GM18502 (cell line): ENCODE measurements around the gene C1orf141.
"Not testable (repeated sequence)": the region's sequence is repeated elsewhere in the genome, so short reads cannot be mapped to it uniquely, and the experiment has no call there.

Experiments used
- ATAC-seq: cut with Tn5 transposase; IDR thresholded peaks from one replicate; pipeline ENCODE4 v1.9.1; 2021; ENCODE audit warnings: mild to moderate bottlenecking; ENCODE audit not compliant: unreplicated experiment, poor library complexity

Gene C1orf141

DNA sequence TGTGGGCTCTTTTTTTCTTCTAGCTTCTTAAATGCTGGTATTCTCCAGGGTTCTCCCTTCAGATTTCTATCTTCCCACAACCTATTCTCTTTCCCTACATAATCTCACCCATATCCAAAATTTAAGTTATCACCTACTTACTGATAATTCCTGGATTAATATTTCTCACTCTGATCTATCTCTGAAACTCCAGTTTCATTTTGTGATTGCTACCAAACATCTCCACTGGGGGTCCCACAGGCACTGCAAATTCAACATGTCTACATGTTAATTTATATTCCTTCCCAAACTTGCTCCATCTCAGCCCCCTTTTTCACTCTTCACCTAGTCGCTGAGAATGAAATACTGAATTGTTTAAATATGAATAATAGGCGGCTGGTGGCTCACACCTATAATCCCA is 9.9 kb upstream of the C1orf141 start:
- ATAC-seq: no peak

GRCh38 chr1:67143966-67144365 is 9.2 kb upstream of the C1orf141 start:
- no peak for ATAC-seq

DNA sequence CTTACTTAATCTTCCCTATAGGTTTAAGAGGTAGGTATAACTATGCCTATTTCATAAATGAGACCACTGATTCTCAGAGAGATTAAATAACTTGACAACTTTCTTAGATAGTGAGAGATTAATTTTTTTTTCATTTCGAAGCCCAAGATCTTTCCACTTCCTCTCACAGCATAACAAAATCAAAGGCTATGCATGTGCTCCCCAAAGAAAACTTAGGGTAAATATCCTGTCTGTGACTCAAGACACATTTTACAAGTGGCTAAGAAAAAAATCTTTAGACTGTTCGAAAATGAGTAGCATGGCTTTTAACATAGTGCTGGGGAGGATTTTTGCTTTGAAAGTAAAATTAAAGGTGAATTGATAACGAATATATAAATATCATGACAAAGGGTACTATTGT is 8.2 kb upstream of the C1orf141 start:
- ATAC-seq: no peak

- not testable (repeated sequence) for ATAC-seq
These were observed 7.1 kb upstream of the C1orf141 start for GRCh38 chr1:67141832-67142231.

- ATAC-seq: no peak
These were observed 5.7 kb upstream of the C1orf141 start for GRCh38 chr1:67140460-67140859.

DNA sequence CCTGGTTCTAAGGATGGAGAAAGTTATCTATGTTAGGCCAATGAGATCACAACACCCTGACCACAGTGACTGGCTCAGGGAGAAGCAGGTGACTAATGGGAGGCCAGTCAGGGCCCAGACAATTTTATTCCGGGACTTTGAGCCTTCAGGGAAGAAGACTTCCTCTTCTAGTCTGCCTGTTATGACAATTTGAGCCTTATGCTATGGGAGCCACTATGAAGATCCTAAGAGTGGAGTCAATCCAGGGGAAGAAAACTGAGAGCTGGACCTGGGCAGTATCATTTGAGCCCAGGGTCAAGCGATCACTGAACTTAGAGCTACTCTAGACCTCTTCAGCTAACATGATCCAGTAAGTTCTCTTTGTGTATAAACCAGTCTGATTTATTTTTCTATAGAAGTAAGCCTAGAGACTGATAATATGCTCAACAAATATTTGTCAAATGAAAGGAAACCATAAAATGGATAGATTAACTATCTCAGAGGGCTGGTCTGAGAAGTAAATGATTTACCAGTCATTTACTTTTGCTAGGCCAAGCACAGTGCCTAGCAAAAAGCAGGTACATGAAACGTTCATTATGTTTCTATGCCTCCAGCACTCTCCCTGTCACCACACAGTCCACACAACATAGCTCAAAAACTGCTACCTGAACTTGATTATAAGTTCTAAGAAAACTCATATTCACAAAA is 4.2 kb upstream of the C1orf141 start:
- no peak for ATAC-seq

DNA sequence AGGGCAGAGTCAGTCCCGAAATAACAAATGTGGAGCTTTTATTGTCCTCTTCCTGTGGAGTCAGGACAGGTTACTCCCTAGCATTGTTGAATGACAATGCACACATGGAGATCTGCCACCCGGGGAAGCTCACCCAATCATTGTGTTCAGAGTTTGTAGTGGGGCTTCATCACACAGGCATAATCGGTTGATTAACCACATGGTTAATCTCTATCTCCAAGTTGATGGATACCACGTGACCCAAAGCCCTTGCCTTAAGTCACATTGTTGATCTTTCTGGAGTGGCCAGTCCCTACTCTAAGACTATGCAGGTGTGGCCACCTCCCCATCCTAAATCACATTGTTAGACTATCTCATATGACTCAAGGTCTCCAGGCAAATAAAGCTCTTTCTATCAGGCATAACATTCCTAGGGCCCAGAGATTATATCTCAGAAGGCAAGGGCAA is 2.6 kb upstream of the C1orf141 start:
- no peak for ATAC-seq

DNA sequence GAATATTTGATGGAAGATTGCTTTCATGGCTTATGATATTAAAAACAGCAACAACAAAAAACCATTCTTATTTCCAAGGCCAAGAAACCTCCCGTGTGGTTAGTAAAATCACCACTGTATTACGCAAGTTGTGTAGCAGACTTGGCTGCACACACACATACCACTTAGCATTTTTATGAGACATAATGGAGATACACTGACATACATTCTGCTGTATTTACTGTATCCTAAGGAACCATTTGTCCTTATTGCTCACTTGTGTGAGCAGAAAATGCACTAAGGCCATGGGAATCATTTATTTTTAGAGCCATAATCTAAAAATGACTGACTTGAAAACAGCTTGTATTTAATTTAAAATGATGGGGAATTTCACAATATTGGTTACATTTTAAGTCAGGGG is 584 bp upstream of the C1orf141 start:
- ATAC-seq: no peak

DNA sequence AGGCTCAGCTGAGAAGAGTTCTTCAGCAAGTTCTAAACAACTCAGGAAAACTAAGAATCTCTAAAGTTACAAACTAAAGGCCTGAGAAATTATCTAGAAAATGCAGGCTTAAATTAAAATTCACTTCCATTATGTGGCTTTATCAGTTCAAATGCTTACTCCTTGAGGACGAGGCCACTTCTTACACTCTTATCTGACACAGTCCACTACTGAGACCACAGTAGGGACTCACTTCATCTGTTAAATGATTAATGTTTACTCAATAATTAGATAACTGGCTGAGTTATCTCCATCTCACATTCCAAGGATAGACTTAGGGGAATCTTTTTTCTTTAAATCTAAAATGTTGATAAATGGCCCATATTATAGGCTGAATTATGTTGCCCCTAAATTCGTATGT is 1.6 kb downstream of the C1orf141 start:
- no peak for ATAC-seq

- no peak for ATAC-seq
These were observed 4.1 kb downstream of the C1orf141 start for GRCh38 chr1:67130673-67131072.

DNA sequence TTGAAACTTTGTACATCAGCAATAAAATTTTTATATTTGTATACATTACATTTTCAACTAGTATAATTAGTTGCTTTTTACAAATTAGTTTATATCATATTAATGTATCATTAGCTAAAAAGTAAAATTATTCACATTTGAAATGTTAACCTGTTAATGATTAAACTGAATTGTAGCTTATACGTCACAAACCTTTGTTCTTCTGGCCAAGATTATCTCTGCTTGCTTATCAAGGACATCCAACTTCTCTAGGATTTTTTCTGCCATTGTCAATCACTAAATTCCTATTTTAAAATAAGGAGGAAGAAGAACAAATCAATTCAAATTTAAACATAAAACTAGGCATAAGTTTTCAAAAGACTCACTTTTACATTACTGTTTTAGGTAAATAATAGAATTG is 7.8 kb downstream of the C1orf141 start:
- no peak for ATAC-seq

GRCh38 chr1:67126111-67126746 is 8.5 kb downstream of the C1orf141 start:
- no peak for ATAC-seq

- ATAC-seq: no peak
These were observed 10.3 kb downstream of the C1orf141 start for GRCh38 chr1:67124455-67124854.

GRCh38 chr1:67120855-67121619 is 13.7 kb downstream of the C1orf141 start:
- ATAC-seq: no peak

DNA sequence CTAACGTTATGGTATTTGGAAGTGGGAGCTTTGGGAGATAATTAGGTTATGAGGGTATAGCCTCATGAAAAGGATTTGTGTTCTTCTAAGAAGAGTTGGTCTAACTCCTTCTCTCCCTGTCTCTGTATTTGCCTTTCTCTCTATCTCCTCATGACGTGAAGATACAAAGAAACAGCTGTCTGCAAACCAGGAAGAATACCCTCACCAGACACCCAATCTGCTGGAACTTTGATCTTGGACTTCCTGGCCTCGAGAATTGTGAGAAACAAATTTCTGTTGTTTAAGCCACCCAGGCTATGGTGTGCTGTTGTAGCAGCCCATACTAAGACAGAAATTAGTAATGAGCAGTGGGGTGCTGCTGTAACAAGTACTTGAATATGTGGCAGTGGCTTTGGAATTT is 16.1 kb downstream of the C1orf141 start:
- ATAC-seq: no peak

DNA sequence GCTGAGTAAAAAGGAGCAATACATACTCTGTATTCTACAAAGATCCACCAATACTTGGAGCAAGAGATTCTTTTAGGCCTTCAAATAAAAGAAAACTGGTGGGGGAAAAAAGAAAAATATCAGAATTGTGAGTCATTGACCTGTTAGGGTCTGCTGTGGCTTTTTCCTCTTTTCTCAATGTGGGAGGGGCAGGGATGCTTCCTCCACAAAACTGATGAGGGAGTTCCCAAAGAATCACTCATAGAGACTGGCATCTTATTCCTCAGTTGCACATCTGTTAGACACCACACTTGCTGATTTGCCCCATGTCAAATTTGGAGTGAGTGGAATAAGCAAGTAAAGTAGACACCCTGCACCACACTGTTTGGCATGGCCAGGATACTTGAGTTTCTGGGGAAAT is 16.6 kb downstream of the C1orf141 start:
- no peak for ATAC-seq

DNA sequence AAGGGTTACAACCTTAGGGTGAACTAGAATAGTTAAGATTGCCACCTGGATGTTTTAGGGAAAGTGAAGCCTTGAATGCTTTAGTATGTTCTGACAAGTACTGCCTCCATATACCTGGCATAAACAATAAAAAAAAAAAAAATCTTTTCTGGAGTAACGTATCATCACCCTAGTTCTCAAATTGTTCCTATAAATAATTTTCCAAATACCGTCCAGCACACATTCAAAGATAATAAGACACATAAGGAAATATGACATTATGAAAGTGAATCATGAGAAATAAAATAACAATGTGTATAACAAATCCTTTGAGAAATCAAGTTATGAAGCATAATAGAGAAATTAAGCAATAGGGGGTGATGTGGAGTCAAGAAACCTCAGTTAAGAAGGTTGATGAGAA is 20.6 kb downstream of the C1orf141 start:
- no peak for ATAC-seq

DNA sequence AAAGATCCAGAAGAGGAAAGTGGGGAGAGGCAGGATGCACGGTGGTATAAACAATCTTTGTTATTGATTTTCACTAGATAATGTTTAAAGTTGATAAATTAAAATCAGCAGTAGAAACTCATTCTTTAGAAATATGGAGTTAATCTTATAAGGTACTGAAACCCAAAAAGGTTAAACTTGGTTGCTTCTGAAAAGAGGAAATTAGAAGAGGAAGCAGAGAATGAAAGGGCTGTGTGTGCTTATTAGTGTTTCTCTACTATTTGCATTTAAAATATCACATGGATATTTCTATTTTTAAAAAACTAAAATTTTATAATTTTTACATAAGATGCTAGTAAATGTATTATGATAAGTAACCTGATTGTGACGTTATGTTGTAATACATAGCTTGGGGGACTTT is 24.4 kb downstream of the C1orf141 start:
- peak; percentile 47 for ATAC-seq

DNA sequence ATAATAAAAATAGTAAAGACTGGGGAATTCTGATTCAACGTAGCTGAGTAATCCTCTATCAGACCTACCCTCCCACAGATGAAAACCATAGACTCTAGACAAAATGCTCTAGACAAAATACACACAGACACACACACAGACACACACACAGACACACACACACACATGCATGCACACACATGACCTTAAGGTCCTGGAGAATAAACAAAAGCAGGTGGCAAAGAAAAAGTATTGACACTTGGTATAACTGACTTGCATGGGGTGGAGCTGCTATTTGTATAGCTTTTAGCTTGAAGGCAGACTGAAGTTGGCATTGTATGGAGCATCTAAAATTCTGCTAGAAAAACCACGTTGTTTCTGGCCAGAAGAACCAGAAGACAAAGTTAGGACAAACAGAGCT is 29.3 kb downstream of the C1orf141 start:
- no peak for ATAC-seq

DNA sequence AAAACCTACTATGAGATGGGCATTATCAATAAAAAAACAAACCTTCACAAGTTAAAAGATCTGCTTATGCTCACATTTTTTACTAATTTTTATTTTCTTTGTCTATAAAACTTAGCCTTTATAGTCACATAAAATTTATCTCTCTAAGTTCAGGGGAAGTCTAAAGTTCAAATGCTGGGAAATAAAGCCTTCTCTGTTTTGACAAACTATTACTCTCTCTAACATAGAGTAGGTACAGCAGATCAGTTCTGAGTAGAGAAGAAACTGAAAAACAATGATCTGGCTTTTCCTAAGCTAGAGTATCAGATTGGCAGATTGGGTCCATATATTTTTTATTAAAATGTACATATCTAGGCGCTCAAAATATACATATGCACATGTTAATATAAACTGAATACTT is 31.2 kb downstream of the C1orf141 start:
- no peak for ATAC-seq

DNA sequence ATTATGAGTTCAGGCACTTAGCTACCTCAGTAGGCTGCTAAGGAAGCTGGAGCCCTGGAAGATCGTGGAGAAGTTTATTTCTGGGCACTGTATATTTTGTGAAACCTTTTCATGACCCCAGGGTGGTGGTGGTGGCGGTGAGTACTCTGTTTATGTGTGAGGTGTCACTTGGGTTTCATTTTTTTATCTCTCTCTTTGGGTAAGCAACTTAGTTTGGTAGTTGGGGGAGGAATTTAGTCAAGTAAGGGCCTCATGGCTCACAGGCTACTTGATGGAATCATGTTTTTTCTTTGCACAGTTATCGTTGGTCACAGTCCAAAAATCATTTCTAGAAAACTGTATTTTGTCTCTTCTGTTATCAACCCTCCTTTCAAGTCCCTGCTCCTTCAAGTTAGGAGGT is 33.9 kb downstream of the C1orf141 start:
- no peak for ATAC-seq
